HG02885 (cell line): ENCODE results near the gene PDC.
A peak's percentile ranks its signal among the peaks of the same experiment; 100 is the strongest.

Experiments
- ATAC-seq: cut with Tn5 transposase; IDR thresholded peaks from one replicate; pipeline ENCODE4 v1.9.1; 2021; ENCODE audit warnings: mild to moderate bottlenecking; ENCODE audit not compliant: unreplicated experiment, poor library complexity

PDC gene

DNA sequence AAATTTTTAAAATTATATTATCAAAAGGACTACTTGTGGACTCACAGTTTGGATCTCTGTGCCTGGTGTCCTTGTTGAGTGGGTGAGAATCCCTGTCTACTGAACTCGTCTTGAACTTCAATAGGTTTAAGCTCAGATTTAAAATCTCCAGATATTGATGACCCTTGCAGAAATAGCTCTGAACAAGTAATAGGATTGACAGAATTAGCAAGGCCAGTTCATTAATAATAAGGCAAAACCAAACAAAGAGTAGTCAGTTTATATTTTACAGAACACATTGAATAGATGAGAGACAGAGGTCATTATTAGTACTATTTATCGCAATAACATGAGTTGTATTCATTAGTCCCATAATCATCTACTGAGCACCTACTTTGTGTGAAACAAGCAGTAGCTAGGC is at the start of gene PDC:
Gene PDC, minus strand, starts transcription at position 101 of the 400 bp plus-strand sequence. CDS start 11,655 bp downstream, outside the sequence.
- no peak for ATAC-seq

DNA sequence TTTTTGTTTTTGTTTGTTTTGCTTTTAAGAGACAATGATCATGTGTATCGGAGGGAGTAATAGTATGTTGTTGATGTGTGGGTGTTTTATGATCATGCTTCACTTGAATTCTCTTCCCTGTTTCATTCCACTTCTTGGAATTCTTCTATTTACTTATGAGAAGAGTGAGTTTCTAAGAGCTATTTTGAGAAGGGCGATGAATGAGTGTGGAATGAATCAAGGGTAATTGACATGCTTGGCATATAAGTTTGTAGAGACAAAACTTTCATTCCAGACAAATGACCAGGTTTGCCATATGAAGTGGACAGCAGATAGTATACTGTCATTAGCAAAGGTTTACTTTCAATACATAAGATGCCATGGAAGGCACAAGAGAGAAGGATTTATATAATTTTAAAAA is 42.3 kb upstream of the PDC start:
- ATAC-seq = no peak

DNA sequence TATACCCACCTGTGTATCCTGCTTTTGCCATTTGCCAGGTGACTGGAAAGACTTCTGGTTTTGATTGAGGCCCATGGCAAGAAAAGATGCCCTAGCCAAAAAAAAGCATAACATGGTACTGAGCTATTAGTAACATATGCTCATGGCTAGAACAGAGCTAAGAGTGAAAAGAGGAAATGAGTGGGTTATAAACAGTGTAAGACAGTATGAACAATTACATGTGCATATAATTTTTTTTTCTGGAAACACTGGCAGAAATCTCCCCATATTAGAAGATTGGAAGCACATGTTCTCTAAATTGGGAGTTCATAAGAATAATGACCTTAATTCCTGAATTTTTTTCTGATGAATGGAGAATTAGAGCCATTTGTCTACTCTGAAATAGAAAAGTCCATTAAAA is 41.2 kb upstream of the PDC start:
- peak; percentile 73 for ATAC-seq

GRCh38 chr1:186500804-186501203 is 39.9 kb upstream of the PDC start:
- no peak for ATAC-seq

GRCh38 chr1:186499571-186499970 is 38.7 kb upstream of the PDC start:
- no peak for ATAC-seq

DNA sequence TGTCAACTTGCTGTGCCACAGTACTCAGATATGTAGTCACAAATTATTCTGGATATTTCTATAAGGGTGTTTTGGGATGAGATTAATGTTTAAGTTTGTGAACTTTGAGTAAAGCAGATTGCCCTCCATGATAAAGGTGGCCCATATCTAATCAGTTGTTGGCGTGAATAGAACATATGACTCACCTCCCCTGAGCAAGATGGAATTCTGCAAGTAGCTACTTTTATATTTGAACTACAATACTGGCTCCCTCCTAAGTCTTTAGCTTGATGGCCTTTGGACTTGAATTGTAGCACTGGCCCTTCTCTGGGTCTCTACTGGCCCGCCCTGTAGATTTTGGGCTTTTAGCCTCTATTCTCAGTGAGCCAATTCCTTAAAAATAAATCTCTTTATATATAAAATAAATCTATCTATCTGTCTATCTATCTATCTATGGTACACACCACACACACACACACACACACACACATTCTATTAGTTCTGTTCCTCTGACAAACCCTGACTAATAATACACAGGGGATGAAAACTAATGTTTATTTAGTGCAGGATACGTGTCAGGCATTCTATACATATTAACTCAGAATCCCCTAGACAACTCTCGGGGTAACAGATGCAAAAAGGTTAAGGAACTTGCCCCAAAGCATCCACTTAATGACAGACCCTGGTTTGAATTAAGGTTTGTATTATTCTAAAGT is 37.9 kb upstream of the PDC start:
- no peak for ATAC-seq

GRCh38 chr1:186498071-186498470 is 37.2 kb upstream of the PDC start:
- ATAC-seq = no peak

- ATAC-seq = no peak
Observed at GRCh38 chr1:186497651-186498050, 36.7 kb upstream of the PDC start.

DNA sequence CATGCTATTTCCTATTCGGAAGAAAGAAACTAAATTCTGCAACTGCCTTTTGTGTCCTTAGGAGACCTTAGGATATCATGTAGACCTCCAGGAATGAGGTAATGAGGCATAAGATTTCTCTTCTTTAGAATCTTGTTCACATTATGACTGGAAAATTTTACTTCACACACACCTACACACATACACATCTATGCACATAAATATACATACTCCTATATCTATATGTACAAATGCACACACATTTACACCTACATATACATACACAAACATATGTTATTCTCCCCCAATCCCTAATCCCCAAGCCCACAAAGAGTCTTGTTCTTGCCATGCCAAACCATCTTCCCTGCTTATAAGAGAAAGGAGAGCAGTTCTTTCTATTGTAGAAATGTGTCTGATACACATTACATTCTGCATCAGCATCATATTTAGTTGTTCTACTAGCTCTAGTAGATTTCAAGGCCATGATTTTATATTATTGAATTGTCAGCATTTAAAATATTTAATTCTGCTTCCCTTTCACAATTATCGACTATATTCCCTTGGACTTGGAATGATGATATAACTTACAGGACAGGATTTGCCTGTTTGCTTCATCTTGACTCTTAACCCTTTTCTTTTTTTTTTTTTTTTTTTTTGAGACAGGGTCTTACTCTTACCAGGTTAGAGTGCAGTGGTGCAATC is 35.4 kb upstream of the PDC start:
- no peak for ATAC-seq

DNA sequence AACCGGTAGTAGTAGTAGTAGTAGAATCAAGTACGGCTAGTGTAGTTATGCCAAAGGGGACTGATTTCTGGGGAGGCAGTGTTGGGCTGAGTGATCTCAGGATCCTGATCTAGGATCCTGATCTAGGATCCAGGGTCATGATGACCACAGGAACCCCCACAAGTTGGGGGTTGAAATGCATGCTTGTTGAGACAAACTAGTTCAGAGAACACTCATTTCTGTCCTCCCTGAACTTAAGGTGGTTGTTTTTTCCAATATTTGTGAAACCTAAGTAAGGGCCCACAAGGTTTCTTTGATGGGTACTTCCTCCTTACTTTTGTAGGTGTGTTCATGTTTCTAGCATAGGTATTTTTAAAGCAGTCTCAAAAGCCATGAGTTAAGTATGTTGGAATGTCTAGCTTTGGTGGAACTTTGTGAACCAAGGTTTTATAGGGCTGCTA is 33.9 kb upstream of the PDC start:
- peak; percentile 76 for ATAC-seq

- ATAC-seq = no peak
Observed at GRCh38 chr1:186492531-186493291, 31.8 kb upstream of the PDC start.

GRCh38 chr1:186491336-186491735 is 30.4 kb upstream of the PDC start:
- no peak for ATAC-seq

- no peak for ATAC-seq
Observed at GRCh38 chr1:186487163-186487562, 26.2 kb upstream of the PDC start.

DNA sequence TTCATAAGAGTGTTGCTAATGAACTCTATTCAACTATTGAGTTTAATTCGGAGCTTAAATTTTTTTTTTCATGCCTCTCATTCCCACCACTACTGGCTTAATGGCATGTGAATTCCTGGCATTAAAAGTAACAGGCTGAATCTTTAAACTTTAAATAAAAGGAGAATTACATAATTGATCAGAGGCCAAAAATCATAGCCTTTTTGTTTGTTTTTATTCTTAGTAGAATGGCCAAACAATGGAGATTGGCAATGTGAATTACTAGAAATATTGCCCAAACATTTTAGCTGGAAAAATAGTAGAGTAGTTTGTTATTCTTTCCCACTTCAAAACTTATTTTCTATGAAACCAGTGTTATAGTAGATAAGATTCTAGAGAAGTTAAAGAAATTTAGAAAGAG is 25.1 kb upstream of the PDC start:
- no peak for ATAC-seq

GRCh38 chr1:186483561-186483960 is 22.6 kb upstream of the PDC start:
- no peak for ATAC-seq

DNA sequence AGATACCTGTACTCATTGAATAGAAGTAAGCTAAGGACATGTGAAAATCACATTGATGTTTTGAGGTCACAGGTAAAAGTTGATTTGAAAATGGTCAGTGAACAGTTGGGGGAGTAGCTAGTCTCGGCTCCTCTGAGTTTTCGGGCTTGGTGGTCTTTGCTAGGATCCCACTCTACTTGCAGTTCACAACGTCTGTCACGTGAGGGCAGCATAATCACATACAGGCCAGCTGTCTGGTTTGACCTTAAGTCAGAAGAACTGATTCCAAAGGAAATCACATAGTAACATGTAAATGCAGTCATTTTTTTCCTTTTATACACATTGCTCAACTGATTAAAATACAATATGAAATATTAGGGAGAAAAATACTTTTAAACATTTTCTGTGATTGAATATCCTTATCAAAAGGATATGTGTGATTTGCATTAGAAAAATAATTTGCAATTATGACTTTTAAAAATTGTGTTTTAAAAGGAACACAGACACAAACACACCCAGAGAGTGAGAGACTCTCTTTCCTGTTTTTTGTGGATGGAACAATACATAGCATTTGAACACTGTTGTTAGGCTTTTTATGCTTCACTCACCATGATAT is 21.8 kb upstream of the PDC start:
- peak; percentile 94 for ATAC-seq

GRCh38 chr1:186481303-186481888 is 20.5 kb upstream of the PDC start:
- no peak for ATAC-seq

DNA sequence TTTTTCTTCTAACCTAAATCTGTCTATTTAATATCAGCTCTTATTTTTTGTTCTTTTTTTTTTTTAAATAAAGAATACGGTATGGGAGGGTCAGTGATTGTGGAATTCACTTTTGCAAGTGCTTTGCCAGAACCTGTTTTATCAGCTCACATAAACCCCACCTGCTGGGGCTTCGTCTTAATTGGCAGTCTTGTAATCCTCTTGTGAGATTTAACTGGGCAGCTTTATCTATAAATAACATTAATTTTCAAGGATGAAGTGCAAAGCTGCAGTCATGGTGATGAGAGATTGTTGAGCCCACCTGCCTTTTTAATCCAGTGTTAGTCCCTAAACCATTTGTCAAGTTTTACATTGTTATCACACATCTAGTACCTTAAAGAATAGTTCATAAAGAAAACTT is 18.2 kb upstream of the PDC start:
- ATAC-seq = no peak

- no peak for ATAC-seq
Observed at GRCh38 chr1:186476264-186477040, 15.5 kb upstream of the PDC start.

DNA sequence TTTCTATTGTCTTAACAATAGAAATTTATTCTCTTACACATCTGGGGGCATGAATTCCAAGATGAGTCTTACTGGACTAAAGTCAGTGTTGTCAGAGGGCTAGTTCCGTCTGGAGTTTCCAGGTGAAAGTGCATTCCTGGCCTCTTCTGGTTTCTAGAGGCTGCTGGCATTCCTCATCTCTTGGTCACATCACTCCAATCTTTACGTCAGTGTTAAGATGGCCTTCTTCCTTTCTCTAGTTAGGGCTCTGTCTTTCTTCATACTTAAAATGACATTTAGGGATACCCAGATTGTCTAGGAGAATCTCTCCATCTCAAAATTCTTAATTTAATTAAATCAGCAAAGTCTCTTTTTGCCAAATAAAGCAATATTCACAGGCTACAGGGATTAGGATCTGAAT is 13.3 kb upstream of the PDC start:
- no peak for ATAC-seq
